Neural progenitor cell (in vitro differentiated cells): ENCODE data around the gene TTYH1. TPM values are rescaled to one million over a fixed set of nuclear protein-coding genes. Genes with fewer than 3 reads are reported as not detected.

ENCODE experiments used
- DNase-seq: peaks from one replicate; pipeline ENCODE4 v3.0.0-alpha.2; 2016; ENCODE audit warnings: low spot score
- H2AFZ ChIP-seq: fragments of 200-600 bp; sonication (generic); replicated peaks from 2 replicates; pipeline ENCODE4 v1.6.1; 2016; ENCODE audit warnings: antibody characterized with exemption
- H3F3A ChIP-seq: fragments of 200-600 bp; sonication (generic); 2 replicates; pipeline ENCODE4 v1.6.1; 2016; ENCODE audit warnings: antibody characterized with exemption, low read depth
- H3K27ac ChIP-seq: fragments of 200-600 bp; sonication (generic); 2 replicates; pipeline ENCODE4 v1.5.1; 2016; ENCODE audit warnings: mild to moderate bottlenecking
- H3K27me3 ChIP-seq: fragments of 200-600 bp; sonication (generic); 2 replicates; pipeline ENCODE4 v1.6.1; 2016; ENCODE audit warnings: mild to moderate bottlenecking, moderate library complexity
- H3K36me3 ChIP-seq: fragments of 200-600 bp; sonication (generic); 2 replicates; pipeline ENCODE4 v1.5.1; 2016
- H3K4me1 ChIP-seq: fragments of 200-600 bp; sonication (generic); 2 replicates; pipeline ENCODE4 v1.6.1; 2016; ENCODE audit warnings: mixed run types
- H3K4me2 ChIP-seq: fragments of 200-600 bp; sonication (generic); 2 replicates; pipeline ENCODE4 v1.6.1; 2016
- H3K4me3 ChIP-seq: fragments of 200-600 bp; sonication (generic); 2 replicates; pipeline ENCODE4 v1.5.1; 2016
- H3K79me2 ChIP-seq: fragments of 200-600 bp; sonication (generic); 2 replicates; pipeline ENCODE4 v1.6.1; 2016; ENCODE audit warnings: low read depth
- H3K9ac ChIP-seq: fragments of 200-600 bp; sonication (generic); 2 replicates; pipeline ENCODE4 v1.6.1; 2016
- H3K9me3 ChIP-seq: fragments of 200-600 bp; sonication (generic); 2 replicates; pipeline ENCODE4 v1.5.1; 2016; ENCODE audit warnings: low read depth
- H4K20me1 ChIP-seq: fragments of 200-600 bp; sonication (generic); 2 replicates; pipeline ENCODE4 v1.6.1; 2016; ENCODE audit warnings: low read depth
- H3K27ac Mint-ChIP-seq: 3 replicates; pipeline ENCODE4 v1.8.0; 2021; ENCODE audit warnings: mixed read lengths
- H3K27me3 Mint-ChIP-seq: 2 replicates; pipeline ENCODE4 v1.8.0; 2022; ENCODE audit warnings: low read depth, mild to moderate bottlenecking, inconsistent platforms, moderate library complexity, mixed read lengths; ENCODE audit not compliant: insufficient read depth
- H3K36me3 Mint-ChIP-seq: 3 replicates; pipeline ENCODE4 v1.8.0; 2021; ENCODE audit warnings: mixed read lengths
- H3K4me1 Mint-ChIP-seq: 3 replicates; pipeline ENCODE4 v1.8.0; 2021; ENCODE audit warnings: mixed read lengths
- H3K4me3 Mint-ChIP-seq: 3 replicates; pipeline ENCODE4 v1.8.0; 2021; ENCODE audit warnings: mild to moderate bottlenecking, moderate library complexity, mixed read lengths
- H3K9me3 Mint-ChIP-seq: 3 replicates; pipeline ENCODE4 v1.8.0; 2020; ENCODE audit warnings: mixed read lengths
- CTCF ChIP-seq: fragments of 200-600 bp; sonication (generic); IDR thresholded peaks from 2 replicates; pipeline ENCODE4 v1.5.1; 2017; ENCODE audit warnings: antibody characterized with exemption, mild to moderate bottlenecking
- EZH2 ChIP-seq: fragments of 200-600 bp; sonication (generic); IDR thresholded peaks from 2 replicates; pipeline ENCODE4 v1.6.1; 2017; ENCODE audit warnings: antibody characterized with exemption, mild to moderate bottlenecking, moderate library complexity
- EZH2phosphoT487 ChIP-seq: fragments of 200-600 bp; sonication (generic); IDR thresholded peaks from 2 replicates; pipeline ENCODE4 v1.6.1; 2017; ENCODE audit warnings: antibody characterized with exemption
- total RNA-seq: library from RNA; depleted of rRNA; stranded (reverse); fragments of >200 nt; gene quantifications from 2 replicates; pipeline ENCODE4 v1.2.3, GENCODE V29; 2015; ENCODE audit warnings: low replicate concordance

TTYH1 gene
- total RNA-seq, 1 donor from 2014 or later = 34.2 TPM

DNA sequence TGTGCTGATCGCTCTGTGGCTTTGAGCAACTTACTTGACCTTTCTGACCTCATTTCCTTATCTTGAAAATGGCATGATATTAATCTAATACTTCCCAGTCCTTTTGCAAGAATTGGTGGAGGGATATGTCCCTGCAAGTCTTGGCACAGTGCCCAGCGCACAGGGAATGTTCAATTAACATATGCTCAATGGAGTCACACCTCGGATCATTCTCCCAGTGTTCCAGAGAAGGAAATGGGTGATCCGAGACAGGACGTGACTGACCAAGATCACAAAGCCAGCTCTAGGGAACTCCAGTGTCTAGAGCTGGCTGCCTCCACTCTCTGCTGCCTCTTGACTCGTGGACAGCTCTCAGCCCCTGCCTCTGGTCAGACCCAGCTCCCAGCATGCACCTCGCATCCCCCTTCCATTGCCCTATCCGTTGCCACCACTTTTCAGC, 54.3 kb downstream of the TTYH1 start:
- TF ChIP-seq EZH2 (no peak), EZH2phosphoT487 (no peak), CTCF (no peak)
- peaks cover 23% of the 10 kb centered on the region for H3K4me1 Mint-ChIP-seq
- no peaks in the 10 kb centered on the region for H3K79me2 ChIP-seq
- no peak for DNase-seq
- H3K4me1 ChIP-seq = peaks cover 14% of the 10 kb centered on the region
- H3K4me2 ChIP-seq = no peak overlapping the region
- no peak overlapping the region for H3K27ac ChIP-seq
- no peaks in the 10 kb centered on the region for H3K9me3 Mint-ChIP-seq
- H3K9me3 ChIP-seq = no peaks in the 10 kb centered on the region
- peaks cover 83% of the 10 kb centered on the region for H3K27me3 ChIP-seq
- no peaks in the 10 kb centered on the region for H3K36me3 Mint-ChIP-seq
- H2AFZ ChIP-seq = no peak overlapping the region
- H3K4me3 Mint-ChIP-seq = peak overlapping the region; percentile 2
- H4K20me1 ChIP-seq = no peaks in the 10 kb centered on the region
- no peaks in the 10 kb centered on the region for H3K36me3 ChIP-seq
- H3K27ac Mint-ChIP-seq = no peak overlapping the region
- peaks cover 14% of the 10 kb centered on the region for H3K27me3 Mint-ChIP-seq
- H3K9ac ChIP-seq = no peak overlapping the region
- no peak overlapping the region for H3K4me3 ChIP-seq
- H3F3A ChIP-seq = peaks cover 10% of the 10 kb centered on the region

- no peak overlapping the region for H3K27ac Mint-ChIP-seq
- DNase-seq = no peak
- peak overlapping the region; percentile 77 for H3K4me3 Mint-ChIP-seq
- peaks cover 14% of the 10 kb centered on the region for H3K27me3 Mint-ChIP-seq
- TF ChIP-seq EZH2phosphoT487 = no peak
- TF ChIP-seq CTCF = no peak
- no peak for TF ChIP-seq EZH2
- Histone ChIP-seq H3K4me2 (peak overlapping the region; percentile 76), H3F3A (peaks cover 5% of the 10 kb centered on the region), H3K36me3 (no peaks in the 10 kb centered on the region), H3K4me1 (peaks cover 14% of the 10 kb centered on the region), H3K79me2 (no peaks in the 10 kb centered on the region), H3K27me3 (peaks cover 81% of the 10 kb centered on the region), H4K20me1 (no peaks in the 10 kb centered on the region), H3K9me3 (no peaks in the 10 kb centered on the region), H3K4me3 (peak overlapping the region; percentile 40), H3K9ac (no peak overlapping the region), H2AFZ (peak overlapping the region; percentile 73), H3K27ac (no peak overlapping the region)
- no peaks in the 10 kb centered on the region for H3K36me3 Mint-ChIP-seq
- peaks cover 23% of the 10 kb centered on the region for H3K4me1 Mint-ChIP-seq
- no peaks in the 10 kb centered on the region for H3K9me3 Mint-ChIP-seq
Measured at GRCh38 chr19:54470276-54470887, 55.1 kb downstream of the TTYH1 start.

- Histone ChIP-seq H3K4me2 (peak overlapping the region; percentile 76), H3K9ac (no peak overlapping the region), H3K4me3 (peak overlapping the region; percentile 40), H3K4me1 (peaks cover 14% of the 10 kb centered on the region), H3F3A (peaks cover 3% of the 10 kb centered on the region), H3K9me3 (no peaks in the 10 kb centered on the region), H3K27me3 (peaks cover 73% of the 10 kb centered on the region), H3K79me2 (no peaks in the 10 kb centered on the region), H3K27ac (no peak overlapping the region), H4K20me1 (no peaks in the 10 kb centered on the region), H3K36me3 (no peaks in the 10 kb centered on the region), H2AFZ (peak overlapping the region; percentile 73)
- H3K4me1 Mint-ChIP-seq = peaks cover 23% of the 10 kb centered on the region
- H3K36me3 Mint-ChIP-seq = no peaks in the 10 kb centered on the region
- peaks cover 14% of the 10 kb centered on the region for H3K27me3 Mint-ChIP-seq
- H3K27ac Mint-ChIP-seq = no peak overlapping the region
- H3K4me3 Mint-ChIP-seq = peak overlapping the region; percentile 77
- peak; percentile 69 for TF ChIP-seq EZH2
- peak; percentile 43 for TF ChIP-seq EZH2phosphoT487
- TF ChIP-seq CTCF = no peak
- peak; percentile 49 for DNase-seq
- no peaks in the 10 kb centered on the region for H3K9me3 Mint-ChIP-seq
Measured at GRCh38 chr19:54470991-54471782, 55.9 kb downstream of the TTYH1 start.
